H7 (cell line): ENCODE measurements around the gene AHR. TPM values are rescaled to one million over a fixed set of nuclear protein-coding genes. Genes with fewer than 3 reads are reported as not detected.
"Not testable (repeated sequence)": the region's sequence is repeated elsewhere in the genome, so short reads cannot be mapped to it uniquely, and the experiment has no call there.

ENCODE experiments used
- DNase-seq: peaks from one replicate; pipeline ENCODE4 v3.0.0; 2012
- H3K27me3 ChIP-seq: 2 replicates; pipeline ENCODE4 v1.6.0; 2011; ENCODE audit warnings: mild to moderate bottlenecking, low read length; ENCODE audit not compliant: control insufficient read depth, insufficient read depth
- H3K36me3 ChIP-seq: replicated peaks from 2 replicates; pipeline ENCODE4 v1.5.1; 2011; ENCODE audit warnings: low read length; ENCODE audit not compliant: control insufficient read depth, insufficient read depth
- H3K4me3 ChIP-seq: 2 replicates; pipeline ENCODE4 v1.5.1; 2011; ENCODE audit warnings: low read depth, mild to moderate bottlenecking, control low read depth, low read length, moderate library complexity; ENCODE audit not compliant: insufficient read depth
- total RNA-seq: library from RNA; depleted of rRNA; stranded (reverse); fragments of >200 nt; shearing (Covaris generic); gene quantifications from 2 replicates; pipeline ENCODE4 v1.2.3, GENCODE V29; 2014

AHR gene
- total RNA-seq, 1 experiment from 2014 or later = 5.3 TPM

DNA sequence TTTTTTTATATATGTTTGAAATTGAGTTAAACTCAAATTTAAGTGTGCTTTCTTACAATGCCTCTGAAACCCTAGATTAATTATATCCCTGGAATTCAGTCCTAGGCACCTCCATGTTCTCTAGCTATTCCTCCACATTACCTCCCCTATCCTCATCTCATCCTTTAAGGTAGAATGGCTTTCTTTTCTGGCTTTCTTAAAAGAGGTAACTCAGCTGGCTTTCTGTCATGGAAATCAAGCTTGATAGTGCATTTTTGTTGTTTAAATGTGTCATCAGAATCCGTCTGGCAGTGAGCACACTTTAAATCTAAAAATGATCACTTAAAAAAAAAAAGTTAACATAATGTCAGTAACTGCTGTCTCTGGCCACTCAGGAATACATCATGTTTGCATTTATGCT is 42.2 kb downstream of the AHR start:
- DNase-seq = peak; percentile 20

DNA sequence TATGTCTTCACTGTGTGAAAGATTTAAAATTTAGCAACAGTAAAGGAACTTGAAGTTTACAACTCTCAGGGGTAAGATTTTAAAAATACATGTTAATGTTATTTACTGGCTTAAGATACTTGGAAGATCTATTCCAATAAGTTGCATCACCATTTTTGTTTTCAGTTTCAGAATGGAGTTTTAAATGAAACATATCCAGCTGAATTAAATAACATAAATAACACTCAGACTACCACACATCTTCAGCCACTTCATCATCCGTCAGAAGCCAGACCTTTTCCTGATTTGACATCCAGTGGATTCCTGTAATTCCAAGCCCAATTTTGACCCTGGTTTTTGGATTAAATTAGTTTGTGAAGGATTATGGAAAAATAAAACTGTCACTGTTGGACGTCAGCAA is 44.3 kb downstream of the AHR start:
- Histone ChIP-seq H3K27me3 (no peaks in the 10 kb centered on the region), H3K4me3 (no peak overlapping the region), H3K36me3 (no peaks in the 10 kb centered on the region)
- no peak for DNase-seq

More for the DNA sequence above, 42.2 kb downstream of the AHR start:
- Histone ChIP-seq H3K4me3 (no peak overlapping the region), H3K36me3 (no peaks in the 10 kb centered on the region), H3K27me3 (no peaks in the 10 kb centered on the region)

DNA sequence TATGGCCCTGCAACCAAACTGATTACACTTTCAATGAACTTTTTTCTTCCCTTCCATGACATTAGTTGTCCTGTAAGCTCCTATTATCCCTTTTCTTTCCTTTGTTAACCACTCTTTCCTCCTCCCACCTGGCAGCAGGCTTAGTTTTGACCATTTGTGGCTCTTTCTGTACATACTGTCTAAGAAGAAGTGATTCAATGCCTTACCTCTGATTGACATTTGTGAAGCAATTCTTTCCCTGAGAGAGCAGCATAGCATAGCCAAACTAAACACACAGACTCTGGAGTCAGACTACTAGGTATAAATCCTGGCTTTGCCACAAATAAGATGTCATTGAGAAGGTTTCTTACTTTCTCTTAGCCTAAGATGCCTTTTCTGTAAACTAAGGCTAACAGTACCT is 48.9 kb downstream of the AHR start:
- DNase-seq = no peak
- Histone ChIP-seq H3K4me3 (no peak overlapping the region), H3K36me3 (no peaks in the 10 kb centered on the region), H3K27me3 (no peaks in the 10 kb centered on the region)

DNA sequence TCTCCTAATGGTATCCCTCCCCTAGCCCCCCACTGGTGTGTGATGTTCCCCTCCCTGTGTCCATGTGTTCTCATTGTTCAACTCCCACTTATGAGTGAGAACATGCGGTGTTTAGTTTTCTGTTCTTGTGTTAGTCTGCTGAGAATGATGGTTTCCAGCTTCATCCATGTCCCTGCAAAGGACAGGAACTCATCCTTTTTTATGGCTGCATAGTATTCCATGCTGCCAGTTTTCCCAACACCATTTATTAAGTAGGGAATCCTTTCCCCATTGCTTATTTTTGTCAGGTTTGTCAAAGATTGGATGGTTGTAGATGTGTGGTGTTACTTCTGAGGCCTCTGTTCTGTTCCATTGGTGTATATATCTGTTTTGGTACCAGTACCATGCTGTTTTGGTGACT is 50.5 kb downstream of the AHR start:
- H3K36me3 ChIP-seq, H3K27me3 ChIP-seq, DNase-seq, H3K4me3 ChIP-seq: not testable (repeated sequence)

DNA sequence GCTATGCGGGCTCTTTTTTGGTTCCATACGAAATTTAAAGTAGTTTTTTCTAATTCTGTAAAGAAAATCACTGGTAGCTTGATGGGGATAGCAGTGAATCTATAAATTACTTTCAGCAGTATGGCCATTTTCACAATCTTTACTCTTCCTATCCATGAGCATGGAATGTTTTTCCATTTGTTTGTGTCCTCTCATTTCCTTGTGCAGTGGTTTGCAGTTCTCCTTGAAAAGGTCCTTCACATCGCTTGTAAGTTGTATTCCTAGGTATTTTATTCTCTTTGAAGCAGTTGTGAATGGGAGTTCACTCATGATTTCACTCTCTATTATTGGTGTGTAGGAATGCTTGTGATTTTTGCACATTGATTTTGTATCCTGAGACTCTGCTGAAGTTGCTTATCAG is 51.9 kb downstream of the AHR start:
- not testable (repeated sequence) for H3K36me3 ChIP-seq, DNase-seq

DNA sequence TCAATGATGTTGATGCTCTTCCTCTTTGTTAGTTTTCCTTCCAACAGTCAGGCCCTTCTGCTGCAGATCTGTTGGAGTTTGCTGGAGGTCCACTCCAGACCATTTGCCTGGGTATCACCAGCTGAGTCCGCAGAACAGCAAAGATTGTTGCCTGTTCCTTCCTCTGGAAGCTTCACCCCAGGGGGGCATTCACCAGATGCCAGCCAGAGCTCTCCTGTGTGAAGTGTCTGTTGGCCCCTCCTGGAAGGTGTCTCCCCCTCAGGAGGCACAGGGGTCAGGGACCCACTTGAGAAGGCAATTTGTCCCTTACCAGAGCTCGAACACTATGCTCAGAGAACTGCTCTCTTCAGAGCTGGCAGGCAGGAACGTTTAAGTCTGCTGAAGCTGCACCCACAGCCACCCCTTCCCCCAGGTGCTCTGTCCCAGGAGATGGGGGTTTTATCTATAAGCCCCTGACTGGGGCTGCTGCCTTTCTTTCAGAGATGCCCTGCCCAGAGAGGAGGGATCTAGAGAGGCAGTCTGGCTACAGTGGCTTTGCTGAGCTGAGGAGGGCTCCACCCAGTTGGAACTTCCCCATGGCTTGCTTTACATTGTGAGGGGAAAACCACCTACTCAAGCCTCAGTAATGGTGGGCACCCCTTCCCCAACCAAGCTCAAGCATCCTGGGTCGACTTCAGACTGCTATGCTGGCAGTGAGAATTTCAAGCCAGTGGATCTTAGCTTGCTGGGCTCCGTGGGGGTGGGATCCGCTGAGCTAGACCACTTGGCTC is 55.4 kb downstream of the AHR start:
- H3K4me3 ChIP-seq, DNase-seq, H3K27me3 ChIP-seq, H3K36me3 ChIP-seq: not testable (repeated sequence)

More for the DNA sequence above, 51.9 kb downstream of the AHR start:
- not testable (repeated sequence) for H3K27me3 ChIP-seq, H3K4me3 ChIP-seq

DNA sequence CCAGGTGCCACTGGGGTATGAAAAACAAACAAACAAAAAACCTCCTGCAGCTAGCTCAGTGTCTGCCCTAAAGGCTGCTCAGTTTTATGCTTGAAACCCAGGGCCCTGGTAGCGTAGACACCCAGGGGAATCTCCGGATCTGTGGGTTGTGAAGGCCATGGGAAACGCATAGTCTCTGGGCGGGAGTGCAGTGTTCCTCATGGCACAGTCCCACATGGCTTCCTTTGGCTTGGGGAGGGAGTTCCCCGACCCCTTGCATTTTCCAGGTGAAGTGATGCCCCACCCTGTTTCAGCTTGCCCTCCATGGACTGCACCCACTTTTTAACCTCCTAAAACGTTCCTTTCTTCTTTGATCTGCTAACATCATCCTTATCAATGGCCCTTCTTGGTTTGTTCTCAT is 56.0 kb downstream of the AHR start:
- no peaks in the 10 kb centered on the region for H3K36me3 ChIP-seq
- no peak overlapping the region for H3K4me3 ChIP-seq
- no peaks in the 10 kb centered on the region for H3K27me3 ChIP-seq
- DNase-seq = no peak

DNA sequence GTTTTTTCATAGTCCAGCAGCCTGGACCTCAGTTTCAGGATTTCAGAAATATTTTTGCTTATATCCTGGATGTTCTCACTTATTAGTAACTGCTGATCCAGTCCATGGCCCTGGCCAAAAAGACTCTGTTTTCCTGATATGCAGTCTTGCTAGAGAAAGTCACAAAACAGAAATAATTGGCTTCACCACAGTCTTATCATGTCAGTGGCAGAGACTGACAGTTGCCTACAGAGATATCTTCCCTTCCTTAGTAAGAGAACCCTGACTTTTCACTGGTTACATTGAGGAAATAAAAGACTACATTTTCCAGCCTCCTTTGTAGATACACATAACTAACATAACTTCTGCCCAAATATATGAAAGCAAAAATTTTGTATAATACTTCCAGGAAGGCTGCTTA is 56.6 kb downstream of the AHR start:
- no peaks in the 10 kb centered on the region for H3K36me3 ChIP-seq
- DNase-seq = no peak
- H3K4me3 ChIP-seq = no peak overlapping the region
- no peaks in the 10 kb centered on the region for H3K27me3 ChIP-seq

DNA sequence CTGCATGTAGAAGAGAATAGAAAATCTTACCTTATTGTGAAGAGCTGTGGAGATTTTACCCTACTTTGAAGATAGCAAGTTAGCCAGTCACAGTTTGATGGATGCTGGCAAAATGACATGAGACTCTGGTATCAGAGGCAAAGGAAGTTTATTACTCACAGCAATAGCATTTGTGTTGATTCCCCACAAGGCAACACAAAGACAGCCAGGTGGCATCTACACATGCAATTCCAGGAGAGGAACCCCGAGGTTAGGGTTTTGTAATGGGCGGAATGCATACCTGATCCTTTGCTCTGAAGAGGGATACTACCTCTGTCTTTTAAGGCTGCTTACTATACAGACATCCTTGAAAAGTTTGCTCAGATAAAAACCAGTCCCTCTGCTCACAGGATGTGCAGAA is 59.5 kb downstream of the AHR start:
- DNase-seq = no peak
- H3K27me3 ChIP-seq = no peaks in the 10 kb centered on the region
- no peaks in the 10 kb centered on the region for H3K36me3 ChIP-seq
- H3K4me3 ChIP-seq = no peak overlapping the region

DNA sequence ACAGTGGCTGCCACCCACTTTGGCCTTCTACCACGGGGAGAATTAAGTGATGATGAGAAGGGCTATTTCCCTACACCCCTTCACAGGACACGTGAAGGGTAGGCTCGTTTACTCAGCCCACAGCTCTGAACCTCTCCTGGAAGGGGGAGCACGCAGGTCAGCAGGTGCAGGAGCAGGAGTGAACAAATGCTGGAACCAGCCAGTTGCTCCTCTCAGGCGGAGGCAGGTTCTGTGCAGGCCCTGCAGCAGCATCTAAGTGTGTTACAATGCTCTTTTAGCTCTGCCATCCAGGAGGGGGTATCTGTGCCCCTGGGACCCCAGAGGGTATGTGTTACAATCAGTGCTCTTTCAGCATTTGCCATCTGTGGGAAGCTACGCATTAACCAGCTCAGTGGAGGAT is 61.2 kb downstream of the AHR start:
- H3K27me3 ChIP-seq = no peaks in the 10 kb centered on the region
- H3K4me3 ChIP-seq = no peak overlapping the region
- DNase-seq = no peak
- no peaks in the 10 kb centered on the region for H3K36me3 ChIP-seq

DNA sequence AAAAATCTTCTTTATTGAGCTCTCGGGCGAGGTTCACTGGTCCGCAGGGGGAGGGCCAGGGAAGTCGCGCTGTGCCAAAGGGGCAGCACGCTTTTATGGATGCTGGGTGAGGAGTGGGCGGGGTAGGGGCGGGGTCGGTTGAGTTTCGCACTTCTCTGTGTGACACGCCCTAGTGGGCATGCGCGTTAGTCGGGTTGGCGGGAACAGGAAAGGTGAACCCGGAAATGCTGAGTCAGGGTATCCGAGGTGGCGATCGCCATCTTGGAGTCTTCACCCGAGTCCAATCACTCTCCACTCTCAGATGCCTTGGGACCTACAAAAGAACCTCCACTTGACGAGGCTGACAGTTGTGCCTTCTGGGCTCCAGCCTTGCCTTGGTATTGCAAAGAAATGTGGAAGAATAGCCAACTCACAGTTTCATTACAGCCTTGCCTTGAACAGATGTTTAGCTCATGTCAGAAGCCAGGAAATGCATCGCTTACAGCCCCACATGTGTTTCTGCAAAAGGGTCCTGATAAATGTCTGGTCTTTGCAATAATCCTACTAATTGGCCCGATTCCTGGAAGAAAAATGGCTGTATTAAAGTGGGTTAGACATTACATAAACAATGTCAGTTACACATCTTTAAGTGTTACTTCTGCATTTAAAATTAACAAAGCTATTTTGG is 64.1 kb downstream of the AHR start:
- Histone ChIP-seq H3K4me3 (no peak overlapping the region), H3K36me3 (no peaks in the 10 kb centered on the region), H3K27me3 (no peaks in the 10 kb centered on the region)
- no peak for DNase-seq

DNA sequence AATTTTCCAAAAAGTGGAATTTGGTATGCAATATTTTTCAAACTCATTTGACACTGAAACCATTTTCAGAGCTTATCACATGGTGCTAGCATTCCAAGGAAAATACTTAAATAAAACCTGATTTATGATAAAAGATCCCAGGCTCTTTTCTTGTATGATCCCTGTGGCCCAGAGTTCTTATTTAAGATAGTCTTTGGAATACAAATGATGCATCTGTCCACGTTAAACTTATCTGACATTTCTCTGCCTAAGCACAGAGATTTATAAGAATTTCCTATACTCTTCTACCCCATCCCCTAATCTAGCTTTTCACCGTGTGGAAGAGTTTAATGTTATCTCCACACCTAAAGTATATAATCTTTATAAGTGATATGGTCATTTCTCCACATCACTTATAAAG is 66.2 kb downstream of the AHR start:
- no peak for DNase-seq
- H3K36me3 ChIP-seq = no peaks in the 10 kb centered on the region
- H3K4me3 ChIP-seq = no peak overlapping the region
- H3K27me3 ChIP-seq = no peaks in the 10 kb centered on the region

DNA sequence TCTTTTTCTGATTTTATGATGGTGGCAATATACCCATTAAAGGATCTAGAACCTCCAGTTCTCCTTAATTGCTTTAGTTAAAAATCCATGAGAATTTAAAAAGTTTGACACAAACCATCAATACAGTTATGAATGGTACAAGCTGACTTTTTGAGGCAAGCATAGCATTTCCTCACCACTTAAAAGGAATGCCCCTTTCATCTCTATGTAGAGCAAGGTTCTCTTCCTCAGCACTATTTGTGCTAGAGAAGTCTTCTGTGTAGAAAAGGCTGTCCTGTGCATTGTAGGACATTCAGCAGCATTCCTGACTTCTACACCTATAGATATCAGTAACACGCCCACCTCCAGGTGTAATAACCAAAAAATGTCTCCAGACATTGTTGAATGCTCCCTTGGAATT is 67.3 kb downstream of the AHR start:
- DNase-seq = no peak
- Histone ChIP-seq H3K27me3 (no peaks in the 10 kb centered on the region), H3K36me3 (no peaks in the 10 kb centered on the region), H3K4me3 (no peak overlapping the region)

DNA sequence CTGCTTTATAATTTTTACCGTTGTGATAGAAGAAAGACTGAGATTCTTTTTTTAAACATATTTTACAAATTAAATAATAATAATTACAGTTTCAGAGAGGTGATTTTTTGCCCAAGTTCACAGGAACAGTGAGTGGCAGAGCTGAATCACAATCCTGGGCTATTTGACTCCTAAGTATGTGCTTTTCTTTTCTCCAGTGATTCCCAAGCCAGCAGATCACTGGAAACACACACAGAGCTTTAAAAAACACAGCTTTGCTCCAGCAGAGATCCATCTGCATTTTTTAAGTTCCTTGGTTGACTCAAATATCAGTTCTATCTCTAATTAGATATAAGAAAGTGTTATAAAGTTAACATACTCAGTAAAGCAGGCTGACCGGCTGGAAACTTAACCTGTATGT is 69.0 kb downstream of the AHR start:
- DNase-seq = no peak

DNA sequence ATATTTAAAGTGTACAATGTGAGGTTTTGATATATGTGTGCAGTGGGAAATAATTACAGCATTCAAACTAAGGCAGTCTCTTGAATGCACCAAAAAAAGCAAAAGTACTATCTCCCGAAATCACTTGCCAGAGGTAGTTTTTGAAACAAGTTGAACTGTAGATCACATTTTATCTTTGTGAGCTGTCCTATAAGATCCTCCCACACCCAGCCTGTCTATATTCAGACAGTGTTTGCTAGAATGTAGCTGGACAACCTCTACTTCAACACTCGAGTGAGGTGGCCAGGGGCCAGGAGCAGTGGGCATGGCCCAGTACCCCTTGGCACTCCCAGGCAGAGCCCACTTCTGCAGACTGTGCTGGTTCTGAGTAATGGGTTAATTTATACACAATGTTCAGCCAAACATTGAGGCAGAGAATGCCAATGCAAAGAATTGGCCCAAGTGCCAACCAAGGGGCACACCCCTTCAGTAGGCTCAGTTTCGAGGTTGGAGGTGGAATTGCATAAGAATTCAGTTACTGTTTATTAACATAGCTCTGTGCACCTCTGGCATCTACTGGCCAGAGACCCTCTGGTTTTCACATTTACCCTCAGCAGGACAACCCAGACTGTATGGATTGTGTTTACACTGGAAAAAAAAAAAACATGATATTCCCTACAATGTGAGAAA is 70.5 kb downstream of the AHR start:
- Histone ChIP-seq H3K27me3 (no peaks in the 10 kb centered on the region), H3K36me3 (no peaks in the 10 kb centered on the region), H3K4me3 (no peak overlapping the region)
- no peak for DNase-seq

More for the DNA sequence above, 69.0 kb downstream of the AHR start:
- Histone ChIP-seq H3K36me3 (no peaks in the 10 kb centered on the region), H3K4me3 (no peak overlapping the region), H3K27me3 (no peaks in the 10 kb centered on the region)
